Airway epithelial cell (primary cell): ENCODE measurements around the gene NEK6. TPM values are rescaled to one million over a fixed set of nuclear protein-coding genes. Genes with fewer than 3 reads are reported as not detected.

Experiments used
- total RNA-seq: library from RNA; depleted of rRNA; stranded (reverse); fragments of >200 nt; gene quantifications from 2 replicates; pipeline ENCODE4 v1.2.3, GENCODE V29; 2015

Gene NEK6
- 26.0 and 40.8 TPM in 2 replicates for total RNA-seq

GRCh38 chr9:124257844-124258606 lies at the start of gene NEK6:
Gene NEK6, plus strand, starts transcription at chr9:124257949. Its CDS starts 44,016 bp downstream, at chr9:124301965.

Other genes with a start within 250 kb of the NEK6 start
- not detected in 2 replicates for gene LHX2, start 246.2 kb upstream of the NEK6 start, total RNA-seq
- 151 and 182 TPM in 2 replicates for gene PSMB7, start 157.5 kb downstream of the NEK6 start, total RNA-seq
- not detected in 2 replicates for gene ADGRD2, start 192.5 kb downstream of the NEK6 start, total RNA-seq
- gene NR5A1, start 249.4 kb downstream of the NEK6 start, total RNA-seq: not detected in 2 replicates